NCI-H774 (cell line): Measurements from ENCODE around the gene CCL15.
"Not testable (repeated sequence)": the region's sequence is repeated elsewhere in the genome, so short reads cannot be mapped to it uniquely, and the experiment has no call there.

Experiments used
- DNase-seq: peaks from one replicate; lab custom pipeline; 2025; lab: John Stamatoyannopoulos, UW

The CCL15 gene, protein sequence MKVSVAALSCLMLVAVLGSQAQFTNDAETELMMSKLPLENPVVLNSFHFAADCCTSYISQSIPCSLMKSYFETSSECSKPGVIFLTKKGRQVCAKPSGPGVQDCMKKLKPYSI

DNA sequence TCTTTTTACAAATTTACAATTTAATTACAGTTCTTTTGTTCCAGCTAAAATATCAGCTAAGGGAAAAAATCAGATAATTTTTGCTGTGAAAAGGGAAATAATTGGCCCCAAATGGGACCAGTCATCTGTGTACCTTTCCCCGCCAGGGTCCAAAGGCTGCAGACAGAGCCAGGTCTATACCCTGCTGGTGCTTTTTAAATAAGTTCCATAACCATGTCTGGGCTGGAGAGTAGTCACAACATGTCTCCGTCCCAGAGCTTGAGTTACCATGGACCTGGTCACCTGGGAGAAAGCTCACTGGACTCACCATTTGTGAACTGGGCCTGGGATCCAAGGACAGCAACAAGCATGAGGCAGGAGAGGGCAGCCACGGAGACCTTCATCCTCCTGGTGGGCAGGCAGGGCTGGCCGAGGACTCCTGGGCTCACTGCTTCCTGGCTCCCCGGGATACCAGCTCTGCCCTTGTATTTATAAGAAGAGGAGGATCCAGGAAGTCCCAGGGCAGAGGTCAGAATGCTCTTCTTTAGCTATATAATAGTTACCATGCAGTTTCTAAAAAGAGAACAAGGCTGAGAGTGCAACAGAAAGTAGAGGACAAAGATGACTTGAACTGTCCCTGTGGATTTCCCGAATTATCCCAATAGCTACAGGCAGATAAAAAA, at the start of gene CCL15:
CCL15 (minus strand) TSS at position 444 of the 662 bp plus-strand sequence; CDS start at position 383, 61 bp downstream.
- DNase-seq = no peak

DNA sequence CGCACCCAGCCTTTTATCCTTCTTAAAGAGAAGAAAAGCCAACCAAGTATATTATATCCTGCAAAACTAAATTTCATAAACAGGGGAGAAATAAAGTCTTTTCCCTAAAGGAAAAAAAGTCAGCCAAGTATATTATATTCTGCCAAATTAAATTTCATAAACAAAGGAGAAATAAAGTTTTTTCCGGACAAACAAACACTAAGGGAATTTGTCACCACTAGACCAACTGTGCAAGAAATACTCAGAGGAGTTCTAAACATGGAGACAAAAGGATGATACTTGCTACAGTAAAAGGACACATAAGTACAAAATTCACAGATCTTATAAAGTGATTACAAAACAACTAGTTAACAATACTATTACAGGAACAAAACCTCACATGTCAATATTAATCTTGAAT, 48.3 kb upstream of the CCL15 start:
- DNase-seq = no peak

DNA sequence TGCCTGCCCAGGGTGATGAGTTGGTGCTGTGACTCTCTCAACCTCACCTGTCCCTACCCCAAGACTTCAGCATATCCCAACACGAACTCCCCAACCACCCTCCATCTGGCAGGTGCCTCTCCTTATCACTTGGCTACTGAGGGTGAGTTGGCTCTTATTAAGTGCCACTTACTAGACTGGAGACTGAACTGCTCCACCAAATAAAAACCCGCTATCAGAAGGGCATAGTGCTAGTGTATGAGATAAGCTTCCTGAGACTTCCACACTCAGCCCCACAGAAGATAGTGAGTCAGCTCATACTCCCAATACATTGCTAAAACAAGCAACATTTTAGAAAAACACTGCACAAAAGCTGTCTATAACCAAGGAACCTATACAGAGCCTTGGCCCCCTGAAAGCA, 46.7 kb upstream of the CCL15 start:
- DNase-seq = no peak

DNA sequence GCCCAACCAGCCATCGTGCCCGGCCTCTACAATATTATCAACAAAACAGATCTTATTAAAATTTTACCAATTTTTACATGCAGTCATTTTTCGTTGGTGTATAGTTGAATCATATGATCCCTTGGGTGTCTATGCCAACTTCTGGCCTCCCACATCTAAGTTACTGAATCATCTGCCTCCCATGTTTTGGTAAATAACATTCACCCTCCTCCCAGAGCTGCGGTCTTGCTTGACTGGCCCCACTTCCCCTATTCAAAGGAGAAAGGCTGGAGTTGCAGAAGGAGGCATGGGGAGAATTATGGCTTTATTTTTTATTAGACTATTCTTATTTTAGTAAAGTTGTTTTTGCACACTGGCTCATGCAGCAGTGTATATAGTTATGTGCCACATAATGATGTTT, 34.9 kb upstream of the CCL15 start:
- no peak for DNase-seq

DNA sequence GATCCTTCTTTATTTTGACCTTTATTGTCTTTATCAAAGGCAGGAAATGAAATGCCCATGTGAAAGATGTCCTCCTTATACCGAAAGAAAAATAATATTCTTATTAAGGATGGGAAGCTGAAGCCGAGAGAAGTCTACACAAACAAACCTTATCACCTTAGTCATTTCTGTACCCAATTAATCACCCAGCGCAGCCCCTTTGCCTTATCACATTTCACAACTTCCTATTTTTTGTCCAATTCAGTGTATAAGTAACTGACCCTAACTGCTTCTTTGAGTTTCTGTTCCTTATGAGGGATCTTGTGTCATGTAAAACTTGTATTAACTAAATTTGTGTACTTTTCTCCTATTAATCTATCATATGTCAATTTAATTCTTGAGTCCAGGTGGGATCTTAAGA, 32.8 kb upstream of the CCL15 start:
- DNase-seq = no peak

DNA sequence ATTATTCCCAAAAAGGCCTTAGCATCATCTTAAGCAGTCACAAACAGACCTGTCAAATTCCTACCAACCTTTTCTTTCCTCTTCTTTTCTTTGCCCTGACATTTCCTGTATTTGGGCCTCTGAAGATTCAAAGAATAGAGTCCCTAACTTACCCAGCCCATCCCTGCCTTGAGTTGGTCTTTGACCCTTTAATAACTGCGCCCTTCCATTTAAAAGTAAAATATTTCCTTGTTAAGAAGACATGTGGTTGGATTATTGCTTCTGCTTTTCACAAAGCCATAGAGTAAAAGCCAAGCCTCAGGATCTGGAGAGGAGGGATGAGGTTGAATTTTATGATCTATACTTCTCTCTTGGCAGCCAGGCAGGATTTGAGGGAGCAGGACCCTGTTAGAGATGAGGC, 29.6 kb upstream of the CCL15 start:
- no peak for DNase-seq

DNA sequence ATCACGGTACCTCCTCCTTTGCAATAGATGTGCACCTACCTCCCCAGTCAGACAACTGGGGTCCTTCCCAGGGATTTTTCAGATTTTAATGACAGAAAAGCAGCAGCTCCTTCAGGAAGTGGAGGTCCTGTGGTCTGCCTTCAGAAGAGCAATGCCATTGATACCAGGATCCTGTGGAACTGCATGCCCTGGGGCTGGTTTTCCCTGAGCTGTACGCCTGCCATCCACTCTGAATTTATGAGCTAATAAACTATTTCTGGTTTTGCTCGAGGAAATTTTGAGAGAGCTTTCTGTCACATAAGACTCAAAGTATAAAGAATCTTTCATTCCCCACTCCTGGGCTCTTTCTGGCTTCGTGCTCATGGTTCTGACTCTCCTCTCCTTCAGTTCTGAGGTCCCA, 26.4 kb upstream of the CCL15 start:
- DNase-seq = no peak

DNA sequence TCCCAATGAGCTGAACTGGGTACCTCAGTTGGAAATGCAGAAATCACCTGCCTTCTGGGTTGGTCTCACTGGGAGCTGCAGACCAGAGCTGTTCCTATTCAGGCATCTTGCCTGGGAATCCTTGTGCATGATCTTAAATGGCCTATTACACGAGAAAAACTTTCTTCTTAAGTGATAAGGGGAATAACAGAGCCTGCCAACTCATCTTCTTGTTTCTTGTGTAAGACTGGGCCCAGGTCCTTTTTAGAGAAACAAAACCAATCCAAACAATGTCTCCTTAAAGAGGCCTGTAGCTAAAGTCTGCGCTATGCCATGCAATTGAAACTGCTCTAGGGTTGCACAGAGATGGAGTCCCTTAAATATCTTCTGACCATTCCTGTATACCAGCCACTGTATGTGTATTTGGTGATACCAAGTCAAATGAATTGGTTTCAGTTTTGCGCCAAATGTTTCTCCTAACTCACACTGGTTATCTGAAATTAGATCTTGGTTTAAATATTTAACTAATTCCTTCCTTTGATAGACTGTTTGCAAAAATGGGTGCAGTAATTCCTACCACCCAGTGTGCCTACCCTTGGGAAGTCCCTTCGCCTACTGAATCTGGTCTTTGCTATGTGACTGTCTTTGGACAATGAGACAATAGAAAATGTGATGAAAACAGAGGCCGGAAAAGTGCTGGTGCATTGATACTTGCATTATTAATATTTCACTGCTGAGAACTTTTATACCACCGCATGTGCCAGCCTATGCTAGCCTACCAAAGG, 22.9 kb upstream of the CCL15 start:
- DNase-seq = no peak

DNA sequence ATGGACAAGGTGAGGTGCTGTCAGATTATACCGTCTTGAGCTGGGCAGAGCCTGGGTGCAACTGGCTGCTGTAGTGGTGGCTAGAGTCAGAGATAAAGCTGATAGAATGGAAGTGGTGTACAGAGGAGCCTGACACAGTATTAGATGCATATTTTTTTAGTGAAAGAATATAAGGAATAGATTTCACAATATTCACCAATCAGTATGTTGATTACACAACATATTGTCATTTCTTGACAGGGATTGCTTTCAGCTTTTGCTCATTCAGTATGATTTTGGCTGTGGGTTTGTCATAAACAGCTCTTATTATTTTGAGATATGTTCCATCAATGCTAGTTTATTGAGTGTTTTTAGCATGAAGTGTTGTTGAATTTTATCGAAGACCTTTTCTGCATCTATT, 18.1 kb upstream of the CCL15 start:
- DNase-seq = no peak

DNA sequence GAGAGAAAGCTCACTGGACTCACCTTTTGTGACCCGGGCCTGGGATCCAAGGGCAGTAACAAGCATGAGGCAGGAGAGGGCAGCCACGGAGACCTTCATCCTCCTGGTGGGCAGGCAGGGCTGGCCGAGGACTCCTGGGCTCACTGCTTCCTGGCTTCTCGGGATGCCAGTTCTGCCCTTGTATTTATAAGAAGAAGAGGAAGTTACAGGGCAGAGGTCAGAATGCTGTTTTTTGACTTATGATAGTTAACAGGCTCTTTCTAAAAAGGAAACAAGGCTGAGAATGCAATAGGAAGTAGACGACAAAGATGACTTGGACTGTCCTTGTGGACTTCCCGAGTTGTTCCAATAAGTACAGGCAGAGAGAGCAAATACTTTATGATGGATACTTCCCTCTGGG, 16.4 kb upstream of the CCL15 start, which contains the start of gene CCL23:
CCL23 (minus strand) TSS at position 174 of the 400 bp plus-strand sequence; CDS start at position 99, 75 bp downstream.
- no peak for DNase-seq

DNA sequence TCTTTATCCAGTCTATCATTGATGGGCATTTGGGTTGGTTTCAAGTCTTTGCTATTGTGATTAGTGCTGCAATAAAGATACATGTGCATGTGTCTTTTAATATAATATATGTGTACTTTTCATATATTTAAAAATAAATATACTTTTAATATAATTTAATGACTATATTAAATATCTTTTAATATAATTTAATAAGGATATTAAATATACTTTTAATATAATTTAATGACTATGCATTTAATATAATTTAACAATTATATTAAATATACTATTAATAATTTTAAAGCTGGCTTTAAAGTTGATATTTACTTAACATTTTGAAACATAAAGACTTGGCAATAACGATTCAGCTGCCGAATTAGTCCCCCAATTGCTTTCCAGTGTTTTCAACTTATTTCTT, 15.2 kb upstream of the CCL15 start:
- DNase-seq = no peak

DNA sequence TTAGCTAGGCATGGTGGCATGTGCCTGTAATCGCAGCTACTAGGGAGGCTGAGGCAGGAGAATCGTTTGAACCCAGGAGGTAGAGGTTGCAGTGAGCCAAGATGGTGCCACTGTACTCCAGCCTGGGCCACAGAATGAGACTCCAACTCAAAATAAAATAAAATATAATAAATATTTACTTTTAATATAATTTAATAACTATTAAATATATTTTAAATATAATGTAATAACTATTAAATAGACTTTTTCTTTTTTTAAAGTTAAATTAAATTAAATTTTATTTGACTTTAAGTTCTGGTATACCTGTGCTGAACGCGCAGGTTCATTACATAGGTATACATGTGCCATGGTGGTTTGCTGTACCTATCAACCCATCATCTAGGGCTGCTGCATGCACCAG, 14.5 kb upstream of the CCL15 start:
- not testable (repeated sequence) for DNase-seq

DNA sequence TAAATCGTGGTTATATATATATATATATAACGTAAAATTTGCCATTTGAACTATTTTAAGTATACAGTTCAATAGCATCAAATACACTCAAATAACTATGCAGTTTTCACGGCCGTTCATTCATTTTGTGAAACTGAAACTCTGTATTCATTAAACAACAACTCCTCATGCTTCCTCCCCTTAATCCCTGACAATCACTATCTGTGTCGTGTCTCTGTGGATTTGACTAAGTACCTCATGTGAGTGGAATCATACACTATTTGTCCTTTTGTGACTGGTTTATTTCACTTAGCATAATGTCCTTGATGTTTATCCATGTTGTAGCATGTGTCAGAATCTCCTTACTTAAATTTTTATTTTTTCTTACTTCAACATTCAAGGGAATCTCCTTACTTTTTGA, 13.6 kb upstream of the CCL15 start:
- DNase-seq = no peak

DNA sequence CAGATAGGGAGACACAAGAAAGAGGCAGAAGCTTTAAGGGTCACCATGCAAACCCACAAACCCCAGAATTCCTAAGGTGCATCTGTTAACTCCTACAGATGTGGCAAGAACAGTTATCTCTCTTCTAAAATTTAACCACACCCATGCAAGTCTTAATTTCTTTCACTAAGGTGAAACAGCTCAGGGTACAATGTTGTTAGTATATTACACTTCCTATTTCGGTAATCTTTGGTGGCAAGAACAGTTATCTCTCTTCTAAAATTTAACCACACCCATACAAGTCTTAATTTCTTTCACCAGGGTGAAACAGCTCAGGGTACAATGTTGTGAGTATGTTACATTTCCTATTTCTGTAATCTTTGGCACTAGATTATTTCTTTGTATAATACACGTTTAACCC, 9.8 kb upstream of the CCL15 start:
- DNase-seq = no peak

DNA sequence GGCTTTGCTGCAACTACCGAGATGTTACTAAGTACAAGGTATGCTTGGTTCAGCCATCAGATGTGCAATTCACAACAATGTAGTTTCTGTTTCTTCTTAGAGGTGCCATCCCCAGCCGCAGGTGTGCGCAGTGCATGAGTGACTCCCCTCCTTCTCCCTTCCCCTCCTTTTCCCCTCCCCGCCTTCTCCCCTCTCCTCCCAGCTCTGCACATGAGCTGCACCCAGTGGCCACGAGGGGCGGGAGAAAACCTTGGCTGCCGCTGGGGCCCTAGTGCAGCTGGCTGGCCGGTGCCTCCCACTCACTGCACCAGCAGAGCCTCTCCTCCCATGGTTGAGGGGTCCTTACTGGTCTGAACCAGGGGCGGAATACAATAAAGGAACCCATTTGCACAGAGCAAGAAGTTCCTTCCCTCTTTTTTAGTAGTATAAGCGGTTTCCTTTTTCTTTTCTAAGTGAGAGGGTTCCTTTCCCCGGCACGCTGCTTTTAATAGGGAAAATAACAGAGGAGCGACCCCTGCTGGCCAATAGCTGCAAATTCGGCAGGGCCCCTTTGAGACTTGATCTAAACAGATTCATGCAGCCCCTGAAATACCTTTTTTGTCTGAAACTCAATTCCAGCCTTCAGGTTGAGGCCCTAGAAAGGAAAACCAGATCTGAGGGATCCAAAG, 7.8 kb upstream of the CCL15 start:
- DNase-seq = no peak

DNA sequence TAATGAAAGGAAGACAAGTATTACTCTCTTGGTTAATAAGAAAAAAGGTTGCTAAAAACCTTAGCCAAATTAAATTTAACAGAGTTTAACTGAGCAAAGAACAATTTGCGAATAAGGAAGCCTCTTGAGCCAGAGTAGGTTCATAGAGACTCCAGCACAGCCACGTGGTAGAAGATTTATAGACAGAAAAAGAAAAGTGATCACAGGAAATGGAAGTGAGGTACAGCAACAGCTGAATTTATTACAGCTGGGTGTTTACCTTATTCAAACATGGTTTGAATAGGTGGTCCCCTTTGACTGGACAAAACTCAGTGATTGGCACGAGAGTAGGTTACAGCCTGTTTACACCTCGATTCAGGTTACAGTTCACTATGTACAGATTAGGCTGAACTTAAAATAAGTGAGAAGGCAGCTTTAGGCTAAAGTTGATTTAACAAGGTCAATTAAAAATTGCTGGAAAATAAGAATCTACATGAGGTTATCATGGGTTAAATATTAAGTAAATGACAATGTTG, 3.3 kb upstream of the CCL15 start:
- DNase-seq = no peak

DNA sequence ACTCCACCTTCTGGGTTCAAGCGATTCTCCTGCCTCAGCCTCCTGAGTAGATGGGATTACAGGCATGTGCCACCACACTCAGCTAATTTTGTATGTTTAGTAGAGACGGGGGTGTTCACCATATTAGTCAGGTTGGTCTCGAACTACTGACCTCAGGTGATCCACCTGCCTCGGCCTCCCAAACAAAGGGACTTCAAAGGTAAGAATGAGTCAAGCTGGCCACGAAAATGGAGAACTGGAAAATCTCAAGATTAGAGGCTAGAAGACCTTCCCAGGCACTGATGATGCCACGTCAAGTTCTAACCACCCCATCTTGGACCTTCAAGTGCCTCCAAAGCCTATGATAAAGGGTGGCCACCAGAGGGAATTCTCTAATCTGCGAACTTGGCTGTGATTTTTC, 1.3 kb upstream of the CCL15 start:
- DNase-seq = no peak

DNA sequence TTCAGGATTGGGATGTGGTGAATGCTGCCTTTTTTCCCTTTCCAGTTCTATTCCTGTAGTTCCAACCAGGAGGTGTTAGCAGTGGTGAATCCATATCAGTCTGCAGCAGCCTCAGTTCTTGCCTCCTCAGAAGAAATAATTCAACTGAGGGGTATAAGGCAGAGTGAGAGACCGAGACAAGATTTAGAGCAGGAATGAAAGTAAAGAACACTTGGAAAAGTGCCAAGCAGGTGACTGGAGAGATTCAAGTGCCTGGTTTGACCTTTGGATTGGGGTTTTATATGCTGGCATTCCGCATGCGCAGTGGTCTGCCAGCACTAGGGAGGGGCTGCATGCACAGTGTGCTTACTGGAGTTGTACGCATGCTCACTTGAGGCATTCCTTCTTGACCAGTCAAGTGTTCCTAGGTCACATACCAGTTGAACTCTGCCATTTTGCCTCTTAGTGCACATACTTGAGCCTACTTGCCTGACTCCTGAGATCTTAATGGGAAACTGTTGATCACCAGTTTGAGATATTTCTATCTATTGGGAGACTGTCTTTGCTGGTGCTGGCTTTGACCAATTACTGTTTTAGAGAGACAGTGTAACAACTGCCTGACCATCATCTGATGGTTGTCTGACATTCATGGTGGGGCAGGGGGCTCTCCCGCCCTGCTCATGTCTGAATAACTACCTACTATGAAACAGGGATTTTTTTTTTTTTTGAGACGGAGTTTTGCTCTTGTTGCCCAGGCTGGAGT, 680 bp upstream of the CCL15 start:
- no peak for DNase-seq

DNA sequence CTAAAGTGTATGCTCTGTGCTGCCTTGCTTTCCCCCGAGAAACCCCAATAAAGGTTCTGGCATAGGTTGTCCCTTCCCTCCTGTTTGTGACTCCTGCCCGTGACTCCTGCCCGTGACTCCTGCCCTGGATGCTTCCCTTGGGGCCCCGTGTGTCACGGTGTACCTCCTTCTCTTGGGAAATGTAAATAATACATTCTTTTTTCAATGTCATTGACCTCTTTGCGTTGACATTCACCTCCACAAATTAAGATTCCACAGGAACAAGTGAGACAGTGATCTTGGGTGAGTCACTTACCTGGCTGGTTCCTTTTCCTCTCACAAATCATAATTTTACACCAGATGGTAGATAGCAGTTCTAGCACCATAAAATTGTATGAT, 632 bp downstream of the CCL15 start:
- no peak for DNase-seq

DNA sequence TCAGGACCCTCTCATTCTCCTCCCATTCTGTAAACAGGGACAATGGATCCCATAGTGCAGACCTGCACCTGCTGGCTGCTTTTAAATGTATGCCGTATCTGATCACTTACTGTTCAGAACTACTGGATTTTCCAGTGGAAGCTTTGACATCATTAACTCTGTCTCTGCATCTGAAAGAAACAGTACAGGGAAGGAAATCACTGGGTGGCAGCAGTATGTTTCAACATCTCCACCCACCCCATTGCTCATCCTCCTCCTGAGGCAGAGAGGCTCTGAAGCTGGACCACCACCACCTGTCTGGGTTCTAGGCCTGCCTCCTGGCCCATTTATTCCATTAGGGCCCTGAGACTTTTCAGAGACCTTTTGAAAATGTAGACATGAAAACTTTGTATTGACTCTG, 2.6 kb downstream of the CCL15 start:
- DNase-seq = no peak

DNA sequence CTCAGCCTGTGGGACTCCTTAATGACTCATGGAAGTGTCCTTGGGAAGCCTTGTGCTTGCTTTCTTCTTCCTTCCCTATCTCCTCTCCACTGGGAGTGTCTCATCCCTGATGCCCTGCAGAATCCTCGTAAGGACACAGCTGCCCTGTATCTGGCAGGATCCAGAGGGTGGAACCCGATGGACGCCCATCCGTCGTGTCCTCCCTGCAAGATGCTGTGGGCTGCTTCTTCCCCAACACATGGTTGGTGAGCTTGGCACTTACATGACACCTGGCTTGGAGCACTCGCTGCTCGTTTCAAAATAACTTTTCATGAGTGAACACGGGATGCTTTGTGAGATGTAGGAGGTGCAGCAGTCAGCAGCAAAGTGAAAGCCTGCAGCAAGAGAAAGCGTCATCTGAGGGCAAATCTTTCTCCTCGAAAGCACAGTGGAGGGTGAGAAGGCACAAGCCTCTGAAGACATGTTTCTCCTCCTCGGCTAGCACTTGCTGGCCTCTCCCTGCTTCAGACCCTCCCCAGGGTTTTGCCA, 3.3 kb downstream of the CCL15 start:
- no peak for DNase-seq

DNA sequence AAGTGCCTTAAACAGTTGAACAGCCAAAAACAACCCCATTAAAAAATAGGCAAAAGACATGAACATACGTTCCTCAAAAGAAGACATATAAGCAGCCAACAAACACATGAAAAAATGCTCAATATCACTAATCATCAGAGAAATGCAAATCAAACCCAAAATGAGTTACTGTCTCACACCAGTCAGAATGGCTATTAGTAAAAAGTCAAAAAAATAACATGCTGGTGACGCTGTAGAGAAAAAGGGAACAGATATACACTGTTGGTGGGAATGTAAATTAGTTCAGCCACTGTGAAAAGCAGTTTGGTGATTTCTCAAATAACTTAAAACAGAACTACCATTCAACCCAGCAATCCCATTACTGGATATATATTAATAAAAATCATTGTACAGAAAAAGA, 6.0 kb downstream of the CCL15 start:
- DNase-seq = not testable (repeated sequence)
